ENCODE results near the gene CFAP299.
A peak's percentile ranks its signal among the peaks of the same experiment; 100 is the strongest.
"Not testable (repeated sequence)": the region's sequence is repeated elsewhere in the genome, so short reads cannot be mapped to it uniquely, and the experiment has no call there.

CFAP299 gene

GRCh38 chr4:80793660-80794059 is 458.1 kb downstream of the CFAP299 start:
- H3K36me3 ChIP-seq (ENCODE audit: control insufficient read depth in 4 of 4, insufficient read depth in 4 of 4, low read length in 3 of 4); H3K27ac ChIP-seq (ENCODE audit: insufficient read depth in 1 of 2, low read depth in 1 of 2, low read length in 2 of 2, poor library complexity in 1 of 2, severe bottlenecking in 2 of 2); DNase-seq; H3K27me3 ChIP-seq (replicated peaks in 2 of 5; ENCODE audit: control insufficient read depth in 4 of 5, insufficient read depth in 5 of 5, low read length in 4 of 5); CTCF ChIA-PET; H3K4me3 ChIP-seq (ENCODE audit: control insufficient read depth in 1 of 7, extremely low read depth in 1 of 7, insufficient read depth in 4 of 7, low read depth in 2 of 7, low read length in 6 of 7); POLR2A ChIA-PET; H3K4me1 ChIP-seq (ENCODE audit: control extremely low read depth in 1 of 4, control insufficient read depth in 4 of 4, insufficient read depth in 4 of 4, low read length in 3 of 4): not testable (repeated sequence)
- H3K9me3 ChIP-seq (ENCODE audit: control extremely low read depth in 1 of 5, control insufficient read depth in 4 of 5, insufficient read depth in 2 of 5, low read depth in 1 of 5, low read length in 4 of 5), result peaks cover 0 to 22% (median 4%) of the 10 kb centered on the region in 5 experiments
- WGBS (ENCODE audit: insufficient coverage), result no CpG with 5 or more reads among the region's 1 CpG

- H3K36me3 ChIP-seq (ENCODE audit: control insufficient read depth in 4 of 4, insufficient read depth in 4 of 4, low read length in 3 of 4), result no peaks in the 10 kb centered on the region
- H3K27ac ChIP-seq (ENCODE audit: insufficient read depth in 1 of 2, low read depth in 1 of 2, low read length in 2 of 2, poor library complexity in 1 of 2, severe bottlenecking in 2 of 2), result no peak overlapping the region
- H3K4me1 ChIP-seq (ENCODE audit: control extremely low read depth in 1 of 4, control insufficient read depth in 4 of 4, insufficient read depth in 4 of 4, low read length in 3 of 4), result no peaks in the 10 kb centered on the region
- H3K27me3 ChIP-seq (replicated peaks in 2 of 5; ENCODE audit: control insufficient read depth in 4 of 5, insufficient read depth in 5 of 5, low read length in 4 of 5), result no peaks in the 10 kb centered on the region
- WGBS (ENCODE audit: insufficient coverage), result 80% methylated on average over 1 of the region's 1 CpG
- peaks cover 0 to 22% (median 4%) of the 10 kb centered on the region in 5 experiments for H3K9me3 ChIP-seq (ENCODE audit: control extremely low read depth in 1 of 5, control insufficient read depth in 4 of 5, insufficient read depth in 2 of 5, low read depth in 1 of 5, low read length in 4 of 5)
- CTCF ChIA-PET, result no interaction called here
- peak in 2 of 3 donors; percentile 31 to 54 for DNase-seq
- POLR2A ChIA-PET, result no interaction called here
- H3K4me3 ChIP-seq (ENCODE audit: control insufficient read depth in 1 of 7, extremely low read depth in 1 of 7, insufficient read depth in 4 of 7, low read depth in 2 of 7, low read length in 6 of 7), result no peak overlapping the region
Measured at GRCh38 chr4:80798082-80798481, 462.6 kb downstream of the CFAP299 start.

- H3K27me3 ChIP-seq (replicated peaks in 2 of 5; ENCODE audit: control insufficient read depth in 4 of 5, insufficient read depth in 5 of 5, low read length in 4 of 5); H3K4me1 ChIP-seq (ENCODE audit: control extremely low read depth in 1 of 4, control insufficient read depth in 4 of 4, insufficient read depth in 4 of 4, low read length in 3 of 4); H3K27ac ChIP-seq (ENCODE audit: insufficient read depth in 1 of 2, low read depth in 1 of 2, low read length in 2 of 2, poor library complexity in 1 of 2, severe bottlenecking in 2 of 2); H3K4me3 ChIP-seq (ENCODE audit: control insufficient read depth in 1 of 7, extremely low read depth in 1 of 7, insufficient read depth in 4 of 7, low read depth in 2 of 7, low read length in 6 of 7); CTCF ChIA-PET; POLR2A ChIA-PET; H3K36me3 ChIP-seq (ENCODE audit: control insufficient read depth in 4 of 4, insufficient read depth in 4 of 4, low read length in 3 of 4): not testable (repeated sequence)
- no CpG with 5 or more reads among the region's 1 CpG for WGBS (ENCODE audit: insufficient coverage)
- DNase-seq, result peak in 2 of 3 donors; percentile 54 to 72
- H3K9me3 ChIP-seq (ENCODE audit: control extremely low read depth in 1 of 5, control insufficient read depth in 4 of 5, insufficient read depth in 2 of 5, low read depth in 1 of 5, low read length in 4 of 5), result peaks cover 0 to 19% (median 4%) of the 10 kb centered on the region in 5 experiments
Measured at GRCh38 chr4:80800719-80801118, 465.2 kb downstream of the CFAP299 start.

- Histone ChIP-seq H3K27ac (ENCODE audit: insufficient read depth in 1 of 2, low read depth in 1 of 2, low read length in 2 of 2, poor library complexity in 1 of 2, severe bottlenecking in 2 of 2) (no peak overlapping the region), H3K4me1 (ENCODE audit: control extremely low read depth in 1 of 4, control insufficient read depth in 4 of 4, insufficient read depth in 4 of 4, low read length in 3 of 4) (no peaks in the 10 kb centered on the region), H3K36me3 (ENCODE audit: control insufficient read depth in 4 of 4, insufficient read depth in 4 of 4, low read length in 3 of 4) (no peaks in the 10 kb centered on the region), H3K27me3 (replicated peaks in 2 of 5; ENCODE audit: control insufficient read depth in 4 of 5, insufficient read depth in 5 of 5, low read length in 4 of 5) (no peaks in the 10 kb centered on the region), H3K4me3 (ENCODE audit: control insufficient read depth in 1 of 7, extremely low read depth in 1 of 7, insufficient read depth in 4 of 7, low read depth in 2 of 7, low read length in 6 of 7) (no peak overlapping the region), H3K9me3 (ENCODE audit: control extremely low read depth in 1 of 5, control insufficient read depth in 4 of 5, insufficient read depth in 2 of 5, low read depth in 1 of 5, low read length in 4 of 5) (peaks cover 0 to under 1% (median 0%) of the 10 kb centered on the region in 5 experiments)
- WGBS (ENCODE audit: insufficient coverage), result no CpG with 5 or more reads among the region's 1 CpG
- ChIA-PET POLR2A (no interaction called here), CTCF (no interaction called here)
- DNase-seq, result peak in 2 of 3 donors; percentile 14 to 24
Measured at GRCh38 chr4:80803337-80803736, 467.8 kb downstream of the CFAP299 start.

GRCh38 chr4:80806472-80806871 is 470.9 kb downstream of the CFAP299 start:
- no peak for DNase-seq
- no peak overlapping the region for H3K27ac ChIP-seq (ENCODE audit: insufficient read depth in 1 of 2, low read depth in 1 of 2, low read length in 2 of 2, poor library complexity in 1 of 2, severe bottlenecking in 2 of 2)
- no peaks in the 10 kb centered on the region for H3K9me3 ChIP-seq (ENCODE audit: control extremely low read depth in 1 of 5, control insufficient read depth in 4 of 5, insufficient read depth in 2 of 5, low read depth in 1 of 5, low read length in 4 of 5)
- ChIA-PET POLR2A (no interaction called here), CTCF (no interaction called here)
- H3K4me3 ChIP-seq (ENCODE audit: control insufficient read depth in 1 of 7, extremely low read depth in 1 of 7, insufficient read depth in 4 of 7, low read depth in 2 of 7, low read length in 6 of 7), result no peak overlapping the region
- H3K4me1 ChIP-seq (ENCODE audit: control extremely low read depth in 1 of 4, control insufficient read depth in 4 of 4, insufficient read depth in 4 of 4, low read length in 3 of 4), result no peaks in the 10 kb centered on the region
- H3K27me3 ChIP-seq (replicated peaks in 2 of 5; ENCODE audit: control insufficient read depth in 4 of 5, insufficient read depth in 5 of 5, low read length in 4 of 5), result peaks cover 0 to 3% (median 0%) of the 10 kb centered on the region in 5 experiments
- no peaks in the 10 kb centered on the region for H3K36me3 ChIP-seq (ENCODE audit: control insufficient read depth in 4 of 4, insufficient read depth in 4 of 4, low read length in 3 of 4)
- 100% methylated on average over 1 of the region's 1 CpG for WGBS (ENCODE audit: insufficient coverage)

GRCh38 chr4:80809039-80809729 is 473.7 kb downstream of the CFAP299 start:
- CTCF ChIA-PET, result interaction anchor here (1.3 kb wide), 1 partner anchor 12 kb away, joined by 3 read pairs; no protein-coding TSS in a partner anchor
- POLR2A ChIA-PET, result no interaction called here
- WGBS (ENCODE audit: insufficient coverage), result 100% methylated on average over 1 of the region's 2 CpGs

GRCh38 chr4:80811406-80811805 is 475.9 kb downstream of the CFAP299 start:
- H3K4me1 ChIP-seq (ENCODE audit: control extremely low read depth in 1 of 4, control insufficient read depth in 4 of 4, insufficient read depth in 4 of 4, low read length in 3 of 4), result no peaks in the 10 kb centered on the region
- peaks cover 0 to 3% (median 0%) of the 10 kb centered on the region in 5 experiments for H3K27me3 ChIP-seq (replicated peaks in 2 of 5; ENCODE audit: control insufficient read depth in 4 of 5, insufficient read depth in 5 of 5, low read length in 4 of 5)
- no peaks in the 10 kb centered on the region for H3K9me3 ChIP-seq (ENCODE audit: control extremely low read depth in 1 of 5, control insufficient read depth in 4 of 5, insufficient read depth in 2 of 5, low read depth in 1 of 5, low read length in 4 of 5)
- ChIA-PET CTCF (interaction anchor here (0.6 kb wide), 1 partner anchor 445 kb away, joined by 3 read pairs; no protein-coding TSS in a partner anchor), POLR2A (no interaction called here)
- WGBS (ENCODE audit: insufficient coverage), result 86% methylated on average over 2 of the region's 3 CpGs
- H3K36me3 ChIP-seq (ENCODE audit: control insufficient read depth in 4 of 4, insufficient read depth in 4 of 4, low read length in 3 of 4), result no peaks in the 10 kb centered on the region
- H3K27ac ChIP-seq (ENCODE audit: insufficient read depth in 1 of 2, low read depth in 1 of 2, low read length in 2 of 2, poor library complexity in 1 of 2, severe bottlenecking in 2 of 2), result no peak overlapping the region
- no peak overlapping the region for H3K4me3 ChIP-seq (ENCODE audit: control insufficient read depth in 1 of 7, extremely low read depth in 1 of 7, insufficient read depth in 4 of 7, low read depth in 2 of 7, low read length in 6 of 7)
- DNase-seq, result no peak

More at GRCh38 chr4:80809039-80809729, 473.7 kb downstream of the CFAP299 start:
- Histone ChIP-seq H3K27ac (ENCODE audit: insufficient read depth in 1 of 2, low read depth in 1 of 2, low read length in 2 of 2, poor library complexity in 1 of 2, severe bottlenecking in 2 of 2) (no peak overlapping the region), H3K9me3 (ENCODE audit: control extremely low read depth in 1 of 5, control insufficient read depth in 4 of 5, insufficient read depth in 2 of 5, low read depth in 1 of 5, low read length in 4 of 5) (no peaks in the 10 kb centered on the region), H3K4me1 (ENCODE audit: control extremely low read depth in 1 of 4, control insufficient read depth in 4 of 4, insufficient read depth in 4 of 4, low read length in 3 of 4) (no peaks in the 10 kb centered on the region), H3K4me3 (ENCODE audit: control insufficient read depth in 1 of 7, extremely low read depth in 1 of 7, insufficient read depth in 4 of 7, low read depth in 2 of 7, low read length in 6 of 7) (no peak overlapping the region), H3K27me3 (replicated peaks in 2 of 5; ENCODE audit: control insufficient read depth in 4 of 5, insufficient read depth in 5 of 5, low read length in 4 of 5) (peaks cover 0 to 3% (median 0%) of the 10 kb centered on the region in 5 experiments), H3K36me3 (ENCODE audit: control insufficient read depth in 4 of 4, insufficient read depth in 4 of 4, low read length in 3 of 4) (no peaks in the 10 kb centered on the region)
- DNase-seq, result no peak
